Ascending aorta (tissue), 2 donors: ENCODE data around the gene SLCO3A1. TPM values are rescaled to one million over a fixed set of nuclear protein-coding genes. Genes with fewer than 3 reads are reported as not detected.

Experiments used
- DNase-seq, 2 donors: peaks; one replicate each; pipeline ENCODE4 v3.0.0-alpha.2; 2019; ENCODE audit warnings: low spot score in 2 of 2
- H3K27ac ChIP-seq, 2 donors: fragments of 200-600 bp; sonication (generic); one replicate each; pipeline ENCODE4 v1.5.1; 2016 to 2017; ENCODE audit warnings: mild to moderate bottlenecking in 1 of 2
- H3K27me3 ChIP-seq: fragments of 200-600 bp; sonication (generic); one replicate; pipeline ENCODE4 v1.5.1; 2017
- H3K36me3 ChIP-seq, 2 donors: fragments of 200-600 bp; sonication (generic); one replicate each; pipeline ENCODE4 v1.5.1; 2016
- H3K4me1 ChIP-seq, 2 donors: fragments of 200-600 bp; sonication (generic); one replicate each; pipeline ENCODE4 v1.5.1; 2016 to 2017; ENCODE audit warnings: mild to moderate bottlenecking in 1 of 2
- H3K4me3 ChIP-seq, 2 donors: fragments of 200-600 bp; sonication (generic); one replicate each; pipeline ENCODE4 v1.5.1; 2016 to 2017; ENCODE audit warnings: mild to moderate bottlenecking in 1 of 2
- H3K9me3 ChIP-seq, 2 donors: fragments of 200-600 bp; sonication (generic); one replicate each; pipeline ENCODE4 v1.5.1; 2016
- intact Hi-C: fragments of 100-400 bp; cut with DNase I; formaldehyde crosslinking; loops from one replicate; pipeline ENCODE4 v1.15.1; 2023
- total RNA-seq: library from RNA; depleted of rRNA; stranded (reverse); fragments of >200 nt; gene quantifications from one replicate; pipeline ENCODE4 v1.1.0, GENCODE V29; 2016
- TF ChIP-seq, protein P1 (sequence below), 3 experiments: fragments of 200-600 bp in 2 of 3; fragments of 450-650 bp in 1 of 3; sonication (generic) in 2 of 3; IDR thresholded peaks; one replicate each; pipeline ENCODE4 v1.5.1; 2016 to 2019; ENCODE audit warnings: antibody characterized with exemption in 3 of 3, mild to moderate bottlenecking in 1 of 3, moderate library complexity in 1 of 3

Gene SLCO3A1
- total RNA-seq, 1 donor from 2014 or later, result 53.2 TPM

DNA sequence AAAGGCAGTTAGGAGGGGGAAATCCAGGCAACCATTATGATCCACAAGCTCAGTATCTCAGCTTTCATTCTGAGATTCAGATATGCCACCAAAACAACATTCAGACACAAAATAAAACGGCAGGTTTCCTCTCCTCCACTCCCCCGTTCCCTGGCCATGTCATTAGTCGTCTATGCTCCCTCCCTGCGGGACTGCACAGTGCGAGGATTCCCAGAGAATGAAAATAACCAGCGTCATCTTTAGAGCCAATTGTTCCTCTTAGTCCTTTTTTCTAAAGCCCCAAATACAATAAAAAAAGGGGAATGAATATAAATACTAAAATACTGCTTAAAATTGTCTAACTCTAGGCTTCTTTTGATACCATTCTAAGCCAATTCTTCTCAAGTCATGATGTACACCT is 7.8 kb upstream of the SLCO3A1 start:
- no peak for DNase-seq
- TF ChIP-seq, protein P1, sequence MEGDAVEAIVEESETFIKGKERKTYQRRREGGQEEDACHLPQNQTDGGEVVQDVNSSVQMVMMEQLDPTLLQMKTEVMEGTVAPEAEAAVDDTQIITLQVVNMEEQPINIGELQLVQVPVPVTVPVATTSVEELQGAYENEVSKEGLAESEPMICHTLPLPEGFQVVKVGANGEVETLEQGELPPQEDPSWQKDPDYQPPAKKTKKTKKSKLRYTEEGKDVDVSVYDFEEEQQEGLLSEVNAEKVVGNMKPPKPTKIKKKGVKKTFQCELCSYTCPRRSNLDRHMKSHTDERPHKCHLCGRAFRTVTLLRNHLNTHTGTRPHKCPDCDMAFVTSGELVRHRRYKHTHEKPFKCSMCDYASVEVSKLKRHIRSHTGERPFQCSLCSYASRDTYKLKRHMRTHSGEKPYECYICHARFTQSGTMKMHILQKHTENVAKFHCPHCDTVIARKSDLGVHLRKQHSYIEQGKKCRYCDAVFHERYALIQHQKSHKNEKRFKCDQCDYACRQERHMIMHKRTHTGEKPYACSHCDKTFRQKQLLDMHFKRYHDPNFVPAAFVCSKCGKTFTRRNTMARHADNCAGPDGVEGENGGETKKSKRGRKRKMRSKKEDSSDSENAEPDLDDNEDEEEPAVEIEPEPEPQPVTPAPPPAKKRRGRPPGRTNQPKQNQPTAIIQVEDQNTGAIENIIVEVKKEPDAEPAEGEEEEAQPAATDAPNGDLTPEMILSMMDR (IDR thresholded peaks at IDR 0.05), result no peak
- no peak overlapping the region for H3K4me3 ChIP-seq
- no peaks in the 10 kb centered on the region for H3K9me3 ChIP-seq
- H3K4me1 ChIP-seq, result no peaks in the 10 kb centered on the region
- intact Hi-C loops, result no loop called here
- no peaks in the 10 kb centered on the region for H3K27me3 ChIP-seq
- no peak overlapping the region for H3K27ac ChIP-seq
- no peaks in the 10 kb centered on the region for H3K36me3 ChIP-seq

DNA sequence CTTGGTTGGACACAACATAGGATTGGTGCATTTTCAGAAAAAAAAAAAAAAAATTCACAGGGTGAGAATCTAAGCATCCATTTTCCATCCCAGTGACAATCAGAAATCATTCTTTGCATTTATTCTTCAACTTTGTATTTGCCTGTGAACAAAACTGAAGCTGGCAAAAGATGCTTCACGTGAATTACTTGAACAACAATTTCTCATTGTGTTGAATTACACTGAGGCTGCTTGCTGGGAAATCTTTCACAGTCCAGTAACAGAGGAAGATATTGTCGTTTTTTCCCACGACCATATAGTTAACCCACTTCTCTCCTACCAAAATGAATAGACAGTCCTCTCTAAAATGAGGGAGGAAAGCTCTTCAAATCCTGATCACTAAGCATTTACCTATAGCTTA is 4.3 kb upstream of the SLCO3A1 start:
- intact Hi-C loops, result no loop called here
- no peaks in the 10 kb centered on the region for H3K36me3 ChIP-seq
- H3K27ac ChIP-seq, result no peak overlapping the region
- H3K9me3 ChIP-seq, result no peaks in the 10 kb centered on the region
- DNase-seq, result no peak
- H3K4me3 ChIP-seq, result no peak overlapping the region
- no peaks in the 10 kb centered on the region for H3K27me3 ChIP-seq
- peaks cover 10 to 14% of the 10 kb centered on the region in 2 donors for H3K4me1 ChIP-seq
- TF ChIP-seq, protein P1 (IDR thresholded peaks at IDR 0.05), result no peak

DNA sequence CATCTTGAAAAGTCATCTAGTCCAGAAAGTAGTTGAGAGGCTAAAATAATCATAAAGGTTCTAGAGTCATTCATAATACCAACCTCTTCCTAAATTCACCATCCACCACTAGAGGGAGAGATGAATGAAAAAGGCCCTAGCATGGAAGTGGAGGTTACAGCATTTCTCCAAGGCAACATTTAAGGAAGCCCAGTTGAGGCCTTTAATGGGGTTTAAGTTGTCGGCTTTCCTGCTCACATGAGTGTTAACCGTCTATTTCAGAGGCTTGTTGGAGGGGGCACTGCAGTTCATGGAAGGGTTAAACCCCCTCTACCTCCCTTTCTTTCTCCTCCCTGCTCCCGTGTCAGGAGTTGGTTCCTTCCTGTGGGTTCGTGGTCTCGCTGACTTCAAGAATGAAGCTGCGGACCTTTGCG is 3.8 kb upstream of the SLCO3A1 start:
- Histone ChIP-seq H3K9me3 (no peaks in the 10 kb centered on the region), H3K27ac (no peak overlapping the region), H3K36me3 (no peaks in the 10 kb centered on the region), H3K27me3 (no peaks in the 10 kb centered on the region), H3K4me1 (peaks cover 10 to 14% of the 10 kb centered on the region in 2 donors), H3K4me3 (no peak overlapping the region)
- intact Hi-C loops, result loop anchor here (10.0 kb wide), 1 partner anchor 1225 kb away; no protein-coding TSS in a partner anchor
- no peak for DNase-seq
- TF ChIP-seq, protein P1 (IDR thresholded peaks at IDR 0.05), result peak; percentile 45 to 65 (median 49)

DNA sequence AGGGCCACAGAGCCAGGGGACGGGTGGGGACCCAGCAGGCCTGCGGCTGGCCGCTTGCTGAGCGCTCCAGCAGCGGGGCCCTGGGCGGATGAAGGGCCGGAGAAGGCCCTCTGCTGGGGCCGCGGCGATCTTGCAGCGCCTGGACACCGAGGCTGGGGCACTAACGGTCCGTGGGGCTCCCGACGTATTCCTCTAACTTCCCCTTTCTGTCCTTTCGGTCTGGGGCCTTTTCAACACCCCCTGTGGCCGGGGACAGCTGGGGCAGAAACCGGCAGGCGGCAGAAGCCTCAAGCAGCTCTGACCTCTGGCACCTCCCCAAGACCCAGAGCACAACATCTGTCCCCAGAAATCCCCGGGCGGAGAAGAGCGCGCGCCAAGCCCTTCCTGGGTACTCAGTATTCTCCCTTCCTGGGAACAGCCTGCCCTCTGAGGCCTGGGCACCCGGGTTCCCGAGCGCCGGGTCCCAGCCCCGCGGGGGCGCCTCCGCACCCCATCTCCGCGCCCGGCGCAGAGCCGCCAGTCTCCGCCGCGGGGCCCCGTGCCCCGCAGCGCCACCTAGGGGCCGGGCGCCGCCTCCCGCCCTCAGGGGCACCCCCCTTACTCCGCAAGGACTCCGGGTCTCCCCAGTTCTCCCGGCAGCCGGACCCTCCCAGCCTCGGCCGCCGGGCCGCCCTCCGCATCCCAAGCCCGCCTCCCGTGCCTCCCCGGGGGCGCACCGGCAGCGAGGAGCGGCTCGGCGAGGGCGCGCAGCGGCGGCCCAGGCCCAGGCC is 582 bp upstream of the SLCO3A1 start:
- intact Hi-C loops, result loop anchor here (1.0 to 10.0 kb wide), 7 partner anchors 14 to 1222 kb away; no protein-coding TSS in a partner anchor
- Histone ChIP-seq H3K36me3 (no peaks in the 10 kb centered on the region), H3K4me3 (peak overlapping the region; percentile 82 to 88), H3K4me1 (peaks cover 13 to 26% of the 10 kb centered on the region in 2 donors), H3K27ac (peak overlapping the region; percentile 95 to 98), H3K27me3 (no peaks in the 10 kb centered on the region), H3K9me3 (no peaks in the 10 kb centered on the region)
- TF ChIP-seq, protein P1 (IDR thresholded peaks at IDR 0.05), result peak; percentile 61 to 88 (median 70)
- peak; percentile 31 to 86 for DNase-seq

DNA sequence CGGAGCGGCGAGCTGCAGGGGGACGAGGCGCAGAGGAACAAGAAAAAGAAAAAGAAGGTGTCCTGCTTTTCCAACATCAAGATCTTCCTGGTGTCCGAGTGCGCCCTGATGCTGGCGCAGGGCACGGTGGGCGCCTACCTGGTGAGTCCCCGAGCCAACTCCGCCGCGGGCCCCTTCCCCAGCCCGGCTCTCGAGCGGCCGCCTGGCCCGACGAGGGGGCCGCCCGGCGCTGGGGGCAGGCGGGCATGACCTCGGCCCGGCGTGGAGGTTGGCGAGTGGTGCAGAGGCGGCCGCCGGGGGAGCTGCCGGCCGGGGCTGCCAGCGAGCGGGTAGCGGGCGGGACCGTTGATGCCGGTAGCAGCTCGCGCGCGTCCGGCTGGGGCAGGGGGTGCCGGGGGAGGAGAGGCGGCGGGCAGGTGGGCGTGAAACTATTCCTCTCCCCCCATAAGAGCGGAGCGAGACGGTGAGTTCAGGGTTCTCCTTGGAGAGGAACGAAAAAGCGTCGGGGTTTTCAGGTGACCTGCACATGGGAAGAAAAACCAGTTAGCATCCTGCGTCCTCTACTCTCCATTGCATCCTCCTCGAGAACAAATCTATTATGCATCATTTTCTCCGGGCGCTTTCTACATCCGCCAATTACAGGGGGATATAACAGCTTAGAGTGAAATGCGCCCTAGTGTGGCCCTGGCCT is 585 bp downstream of the SLCO3A1 start:
- no peaks in the 10 kb centered on the region for H3K36me3 ChIP-seq
- TF ChIP-seq, protein P1 (IDR thresholded peaks at IDR 0.05), result peak in 2 of 3 experiments; percentile 24 to 25
- intact Hi-C loops, result loop anchor here (1.0 to 10.0 kb wide), 7 partner anchors 13 to 1221 kb away; no protein-coding TSS in a partner anchor
- peak overlapping the region; percentile 82 to 88 for H3K4me3 ChIP-seq
- no peaks in the 10 kb centered on the region for H3K27me3 ChIP-seq
- H3K27ac ChIP-seq, result peak overlapping the region; percentile 95 to 98
- peaks cover 13 to 26% of the 10 kb centered on the region in 2 donors for H3K4me1 ChIP-seq
- DNase-seq, result peak in 1 of 2 donors; percentile 76
- no peaks in the 10 kb centered on the region for H3K9me3 ChIP-seq
